Neuronal stem cell (in vitro differentiated cells): ENCODE measurements around the gene RASA2.

Source experiments
- DNase-seq: peaks from one replicate; pipeline ENCODE4 v3.0.0-alpha.2; 2013; ENCODE audit warnings: low spot score
- H2AFZ ChIP-seq: one replicate; pipeline ENCODE4 v1.6.1; 2013; ENCODE audit warnings: mild to moderate bottlenecking, low read length, inconsistent platforms
- H2AK5ac ChIP-seq: 2 replicates; pipeline ENCODE4 v1.6.1; 2013; ENCODE audit warnings: low read depth, mild to moderate bottlenecking, inconsistent platforms, low read length, moderate library complexity, mixed read lengths
- H2BK120ac ChIP-seq: 2 replicates; pipeline ENCODE4 v1.6.1; 2013; ENCODE audit warnings: low read depth, mild to moderate bottlenecking, inconsistent platforms, low read length, moderate library complexity, mixed read lengths
- H2BK12ac ChIP-seq: one replicate; pipeline ENCODE4 v1.6.1; 2013; ENCODE audit warnings: low read length, inconsistent platforms
- H2BK15ac ChIP-seq: 2 replicates; pipeline ENCODE4 v1.6.1; 2013; ENCODE audit warnings: mild to moderate bottlenecking, low read length, inconsistent platforms, mixed read lengths
- H2BK5ac ChIP-seq: one replicate; pipeline ENCODE4 v1.6.1; 2013; ENCODE audit warnings: inconsistent platforms, mild to moderate bottlenecking, low read length, moderate library complexity
- H3K14ac ChIP-seq: one replicate; pipeline ENCODE4 v1.6.1; 2013; ENCODE audit warnings: low read length, inconsistent platforms
- H3K18ac ChIP-seq: 2 replicates; pipeline ENCODE4 v1.6.1; 2013; ENCODE audit warnings: low read length, inconsistent platforms
- H3K23ac ChIP-seq: 2 replicates; pipeline ENCODE4 v1.6.1; 2013; ENCODE audit warnings: low read depth, mild to moderate bottlenecking, mixed read lengths, low read length, inconsistent platforms; ENCODE audit not compliant: poor library complexity
- H3K27ac ChIP-seq: replicated peaks from 3 replicates; pipeline ENCODE4 v1.5.1; 2013; ENCODE audit warnings: low read length, inconsistent platforms
- H3K27me3 ChIP-seq, 3 experiments: 2 replicates each; pipeline ENCODE4 v1.6.1; 2013; ENCODE audit warnings: low read length in 3 of 3, mild to moderate bottlenecking in 2 of 3, inconsistent platforms in 1 of 3, low read depth in 1 of 3, mixed read lengths in 1 of 3, moderate library complexity in 1 of 3; ENCODE audit not compliant: control insufficient read depth in 3 of 3, insufficient read depth in 3 of 3
- H3K36me3 ChIP-seq, 2 donors: replicated peaks in 1 of 2; 2 replicates each; pipeline ENCODE4 v1.6.1; 2013; ENCODE audit warnings: low read length in 2 of 2; ENCODE audit not compliant: control insufficient read depth in 2 of 2, insufficient read depth in 2 of 2
- H3K4ac ChIP-seq: 2 replicates; pipeline ENCODE4 v1.6.1; 2013; ENCODE audit warnings: inconsistent platforms, mild to moderate bottlenecking, low read length, moderate library complexity
- H3K4me1 ChIP-seq, 2 donors: 1 replicate in 1 of 2; 2 replicates in 1 of 2; pipeline ENCODE4 v1.6.1; 2013; ENCODE audit warnings: low read length in 2 of 2, low read depth in 1 of 2; ENCODE audit not compliant: control insufficient read depth in 2 of 2, insufficient read depth in 1 of 2
- H3K4me2 ChIP-seq: one replicate; pipeline ENCODE4 v1.6.1; 2013; ENCODE audit warnings: mild to moderate bottlenecking, low read length, inconsistent platforms; ENCODE audit not compliant: insufficient read depth, poor library complexity, severe bottlenecking
- H3K4me3 ChIP-seq, 2 donors: 2 replicates each; pipeline ENCODE4 v1.5.1; 2013; ENCODE audit warnings: low read length in 2 of 2, mild to moderate bottlenecking in 2 of 2, inconsistent platforms in 1 of 2, moderate library complexity in 1 of 2
- H3K79me1 ChIP-seq: one replicate; pipeline ENCODE4 v1.6.1; 2013; ENCODE audit warnings: low read depth, mild to moderate bottlenecking, inconsistent platforms, low read length, moderate library complexity
- H3K9ac ChIP-seq: one replicate; pipeline ENCODE4 v1.6.1; 2013; ENCODE audit warnings: mild to moderate bottlenecking, low read depth, low read length, inconsistent platforms; ENCODE audit not compliant: poor library complexity
- H3K9me3 ChIP-seq, 2 donors: replicated peaks in 1 of 2; 2 replicates each; pipeline versions ENCODE3 to v1.6.1; 2013; ENCODE audit warnings: low read length in 2 of 2, mild to moderate bottlenecking in 2 of 2, inconsistent platforms in 1 of 2, low read depth in 1 of 2, mixed read lengths in 1 of 2, moderate library complexity in 1 of 2; ENCODE audit not compliant: control insufficient read depth in 2 of 2, insufficient read depth in 1 of 2
- H4K8ac ChIP-seq: one replicate; pipeline ENCODE4 v1.6.1; 2013; ENCODE audit warnings: low read depth, mild to moderate bottlenecking, inconsistent platforms, low read length, moderate library complexity
- H4K91ac ChIP-seq: one replicate; pipeline ENCODE4 v1.6.1; 2013; ENCODE audit warnings: low read length, low read depth, mild to moderate bottlenecking, inconsistent platforms; ENCODE audit not compliant: poor library complexity
- WGBS, 2 donors: extraction: QIAGEN DNeasy Blood & Tissue Kit; methylation state at CpG; one replicate each; pipeline ENCODE4 v1.1.7; 2013; ENCODE audit warnings: missing lambda C conversion rate in 2 of 2, mixed read lengths in 1 of 2; ENCODE audit not compliant: insufficient read length in 2 of 2, insufficient replicate concordance in 1 of 2; ENCODE audit errors: extremely low coverage in 2 of 2; 5-methylcytosine and 5-hydroxymethylcytosine counted together

The RASA2 gene

GRCh38 chr3:141482245-141482922 lies 4.4 kb upstream of the RASA2 start:
- Histone ChIP-seq H3K18ac (no peak overlapping the region), H2AK5ac (no peak overlapping the region), H4K8ac (no peak overlapping the region), H3K14ac (no peak overlapping the region), H3K9me3 (no peaks in the 10 kb centered on the region), H4K91ac (no peak overlapping the region), H3K4me3 (no peak overlapping the region), H3K4me2 (no peak overlapping the region), H3K9ac (no peak overlapping the region), H2BK120ac (no peak overlapping the region), H3K27ac (no peak overlapping the region), H3K4ac (no peak overlapping the region), H3K23ac (no peak overlapping the region), H3K4me1 (peaks cover 0 to 4% of the 10 kb centered on the region in 2 donors), H3K27me3 (peaks cover 0 to 22% (median 0%) of the 10 kb centered on the region in 3 experiments), H3K36me3 (no peaks in the 10 kb centered on the region), H2BK5ac (no peak overlapping the region), H3K79me1 (no peaks in the 10 kb centered on the region), H2BK15ac (no peak overlapping the region), H2AFZ (no peak overlapping the region), H2BK12ac (no peak overlapping the region)
- no CpG with 5 or more reads among the region's 5 CpGs for WGBS, 2 donors
- no peak for DNase-seq

DNA sequence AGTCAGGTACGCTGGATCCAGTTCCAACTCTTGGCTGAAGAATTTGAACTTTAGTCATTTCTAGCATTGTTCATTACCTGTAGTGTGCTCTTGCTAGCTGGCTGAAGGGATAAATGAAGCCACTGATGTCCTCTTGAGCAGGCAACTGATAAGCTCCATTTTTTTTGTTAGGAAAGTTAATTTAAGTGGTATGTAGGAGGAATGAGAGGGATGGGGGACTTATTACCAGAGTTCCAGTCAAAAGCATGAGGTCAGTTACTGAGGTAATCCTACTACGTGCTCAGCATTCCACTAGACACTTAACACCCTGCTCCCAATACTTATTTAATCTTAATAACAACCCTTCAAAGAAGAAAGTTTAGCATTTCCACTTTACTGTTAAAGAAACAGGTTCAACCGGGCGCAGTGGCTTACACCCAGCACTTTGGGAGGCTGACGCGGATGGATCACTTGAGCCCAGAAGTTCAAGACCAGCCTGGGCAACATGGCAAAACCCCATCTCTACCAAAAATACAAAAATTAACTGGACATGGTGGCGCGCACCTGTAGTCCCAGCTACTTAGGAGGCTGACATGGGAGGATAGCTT lies 2.0 kb upstream of the RASA2 start:
- H2AFZ ChIP-seq: no peak overlapping the region
- H2BK12ac ChIP-seq: no peak overlapping the region
- no peak overlapping the region for H3K4ac ChIP-seq
- no peak overlapping the region for H2AK5ac ChIP-seq
- H2BK5ac ChIP-seq: no peak overlapping the region
- no peaks in the 10 kb centered on the region for H3K36me3 ChIP-seq
- no CpG with 5 or more reads among the region's 8 CpGs for WGBS, 2 donors
- no peak overlapping the region for H2BK120ac ChIP-seq
- H4K8ac ChIP-seq: no peak overlapping the region
- H3K27ac ChIP-seq: no peak overlapping the region
- no peak overlapping the region for H4K91ac ChIP-seq
- H3K18ac ChIP-seq: no peak overlapping the region
- no peak overlapping the region for H3K4me3 ChIP-seq
- no peak overlapping the region for H3K9ac ChIP-seq
- H2BK15ac ChIP-seq: no peak overlapping the region
- no peak for DNase-seq
- no peak overlapping the region for H3K4me2 ChIP-seq
- peaks cover 0 to 14% (median 0%) of the 10 kb centered on the region in 3 experiments for H3K27me3 ChIP-seq
- H3K23ac ChIP-seq: no peak overlapping the region
- H3K9me3 ChIP-seq: no peaks in the 10 kb centered on the region
- peaks cover 4 to 13% of the 10 kb centered on the region in 2 donors for H3K4me1 ChIP-seq
- H3K79me1 ChIP-seq: no peaks in the 10 kb centered on the region
- H3K14ac ChIP-seq: no peak overlapping the region

DNA sequence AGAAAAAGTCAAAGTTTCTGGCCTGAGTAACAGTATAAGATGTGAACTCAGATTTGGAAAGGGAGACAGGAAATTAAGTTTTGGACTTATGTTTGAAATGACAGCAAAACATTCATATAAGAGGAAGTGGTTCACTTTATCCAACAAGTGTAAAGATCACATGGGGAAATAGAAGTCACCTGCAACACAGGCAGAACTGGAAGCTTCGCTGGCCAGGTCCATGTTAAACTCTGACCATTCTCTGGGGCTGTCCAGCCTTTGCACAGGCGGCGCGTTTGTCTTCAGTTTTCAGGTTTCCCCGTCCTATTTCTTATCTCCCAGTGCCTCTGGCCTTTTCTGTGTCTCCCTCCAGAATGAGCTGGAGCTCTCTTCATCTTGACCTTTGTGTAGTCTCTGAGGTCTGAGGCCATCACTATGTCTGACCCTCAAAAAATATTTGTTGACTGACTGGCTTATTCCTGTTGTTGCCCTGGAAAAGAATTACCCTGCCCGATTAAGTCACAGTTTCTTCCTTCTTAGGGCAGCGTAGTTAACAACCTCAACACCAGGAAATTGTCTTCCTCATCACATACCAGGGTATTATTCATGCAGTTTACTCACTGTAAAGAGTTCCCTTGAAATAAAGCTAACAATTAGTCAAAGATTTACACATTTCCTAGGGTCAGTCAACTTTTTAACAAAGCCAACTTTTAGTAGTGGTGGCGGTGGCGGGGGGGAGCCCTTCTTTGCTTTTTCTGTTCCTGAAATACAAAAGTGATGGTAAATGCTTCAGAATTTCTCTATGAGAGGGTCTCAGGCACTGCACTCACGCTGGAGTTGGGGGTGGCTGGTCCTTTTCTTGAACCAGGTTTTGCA lies 959 bp upstream of the RASA2 start:
- H3K4me1 ChIP-seq: peaks cover 4 to 13% of the 10 kb centered on the region in 2 donors
- no peak overlapping the region for H2BK15ac ChIP-seq
- peak overlapping the region; percentile 91 for H2BK5ac ChIP-seq
- no peak overlapping the region for H4K8ac ChIP-seq
- H3K36me3 ChIP-seq: peaks cover 0 to 4% of the 10 kb centered on the region in 2 donors
- H3K27ac ChIP-seq: peak overlapping the region; percentile 90
- no peak overlapping the region for H3K23ac ChIP-seq
- H2BK120ac ChIP-seq: no peak overlapping the region
- no peak overlapping the region for H3K14ac ChIP-seq
- H3K4me2 ChIP-seq: peak overlapping the region; percentile 38
- H3K4ac ChIP-seq: no peak overlapping the region
- no CpG with 5 or more reads among the region's 10 CpGs for WGBS, 2 donors
- H3K27me3 ChIP-seq: peaks cover 0 to 9% (median 0%) of the 10 kb centered on the region in 3 experiments
- no peak overlapping the region for H2AK5ac ChIP-seq
- peak overlapping the region; percentile 96 for H2AFZ ChIP-seq
- H3K4me3 ChIP-seq: peak overlapping the region; percentile 60 to 69
- H2BK12ac ChIP-seq: no peak overlapping the region
- no peak overlapping the region for H3K18ac ChIP-seq
- no peak overlapping the region for H4K91ac ChIP-seq
- H3K79me1 ChIP-seq: no peaks in the 10 kb centered on the region
- H3K9me3 ChIP-seq: no peaks in the 10 kb centered on the region
- H3K9ac ChIP-seq: no peak overlapping the region
- peak; percentile 20 for DNase-seq

DNA sequence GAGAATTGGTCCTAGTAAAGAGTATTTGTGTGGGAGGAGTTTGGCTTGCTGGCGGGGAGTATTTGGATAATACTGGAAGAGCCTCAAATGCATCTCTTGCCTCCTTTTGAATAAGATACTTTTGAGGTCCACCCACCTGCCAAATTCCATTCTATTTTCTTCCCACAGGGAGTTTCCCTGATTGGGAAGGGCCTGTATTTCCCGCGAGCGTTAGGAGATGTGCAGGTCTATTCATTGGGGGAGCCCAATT lies 406 bp upstream of the RASA2 start:
- WGBS, 2 donors: no CpG with 5 or more reads among the region's 4 CpGs
- H3K27me3 ChIP-seq: peaks cover 0 to 4% (median 0%) of the 10 kb centered on the region in 3 experiments
- H2BK5ac ChIP-seq: peak overlapping the region; percentile 91

More for the DNA sequence above, 406 bp upstream of the RASA2 start:
- no peak overlapping the region for H3K4ac ChIP-seq
- H3K4me3 ChIP-seq: peak overlapping the region; percentile 60 to 69
- no peak overlapping the region for H3K14ac ChIP-seq
- peaks cover 4 to 13% of the 10 kb centered on the region in 2 donors for H3K4me1 ChIP-seq
- peak overlapping the region; percentile 38 for H3K4me2 ChIP-seq
- no peak overlapping the region for H2BK120ac ChIP-seq
- H3K27ac ChIP-seq: peak overlapping the region; percentile 90
- H3K79me1 ChIP-seq: no peaks in the 10 kb centered on the region
- no peak for DNase-seq
- H4K8ac ChIP-seq: no peak overlapping the region
- H2BK12ac ChIP-seq: no peak overlapping the region
- peak overlapping the region; percentile 96 for H2AFZ ChIP-seq
- peaks cover 0 to 4% of the 10 kb centered on the region in 2 donors for H3K36me3 ChIP-seq
- H3K9me3 ChIP-seq: no peaks in the 10 kb centered on the region
- H3K18ac ChIP-seq: peak overlapping the region; percentile 83
- H2AK5ac ChIP-seq: no peak overlapping the region
- no peak overlapping the region for H2BK15ac ChIP-seq
- H3K23ac ChIP-seq: no peak overlapping the region
- no peak overlapping the region for H3K9ac ChIP-seq
- no peak overlapping the region for H4K91ac ChIP-seq
